HFF-Myc (cell line): ENCODE data around the gene GPR75.
A peak's percentile ranks its signal among the peaks of the same experiment; 100 is the strongest.

Source experiments
- DNase-seq: peaks from one replicate; pipeline ENCODE4 v3.0.0-alpha.2; 2011; ENCODE audit warnings: low read depth; ENCODE audit errors: extremely low read depth
- H3K4me3 ChIP-seq: replicated peaks from 2 replicates; pipeline ENCODE4 v1.5.1; 2011; ENCODE audit warnings: low read depth, mild to moderate bottlenecking, control low read depth, low read length
- TF ChIP-seq, protein P1 (sequence below): IDR thresholded peaks from 2 replicates; pipeline ENCODE4 v1.5.1; 2012; ENCODE audit warnings: mild to moderate bottlenecking, low read depth, low read length, control low read depth; ENCODE audit errors: missing control alignments

GPR75 gene

GRCh38 chr2:53859206-53860181 is at the start of gene GPR75:
GPR75 (minus strand) TSS chr2:53859967; CDS start chr2:53854756, 5,211 bp downstream.
- H3K4me3 ChIP-seq, result peak within 1 kb of the TSS; percentile 29
- TF ChIP-seq, protein P1, sequence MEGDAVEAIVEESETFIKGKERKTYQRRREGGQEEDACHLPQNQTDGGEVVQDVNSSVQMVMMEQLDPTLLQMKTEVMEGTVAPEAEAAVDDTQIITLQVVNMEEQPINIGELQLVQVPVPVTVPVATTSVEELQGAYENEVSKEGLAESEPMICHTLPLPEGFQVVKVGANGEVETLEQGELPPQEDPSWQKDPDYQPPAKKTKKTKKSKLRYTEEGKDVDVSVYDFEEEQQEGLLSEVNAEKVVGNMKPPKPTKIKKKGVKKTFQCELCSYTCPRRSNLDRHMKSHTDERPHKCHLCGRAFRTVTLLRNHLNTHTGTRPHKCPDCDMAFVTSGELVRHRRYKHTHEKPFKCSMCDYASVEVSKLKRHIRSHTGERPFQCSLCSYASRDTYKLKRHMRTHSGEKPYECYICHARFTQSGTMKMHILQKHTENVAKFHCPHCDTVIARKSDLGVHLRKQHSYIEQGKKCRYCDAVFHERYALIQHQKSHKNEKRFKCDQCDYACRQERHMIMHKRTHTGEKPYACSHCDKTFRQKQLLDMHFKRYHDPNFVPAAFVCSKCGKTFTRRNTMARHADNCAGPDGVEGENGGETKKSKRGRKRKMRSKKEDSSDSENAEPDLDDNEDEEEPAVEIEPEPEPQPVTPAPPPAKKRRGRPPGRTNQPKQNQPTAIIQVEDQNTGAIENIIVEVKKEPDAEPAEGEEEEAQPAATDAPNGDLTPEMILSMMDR, result no peak
- no peak for DNase-seq

DNA sequence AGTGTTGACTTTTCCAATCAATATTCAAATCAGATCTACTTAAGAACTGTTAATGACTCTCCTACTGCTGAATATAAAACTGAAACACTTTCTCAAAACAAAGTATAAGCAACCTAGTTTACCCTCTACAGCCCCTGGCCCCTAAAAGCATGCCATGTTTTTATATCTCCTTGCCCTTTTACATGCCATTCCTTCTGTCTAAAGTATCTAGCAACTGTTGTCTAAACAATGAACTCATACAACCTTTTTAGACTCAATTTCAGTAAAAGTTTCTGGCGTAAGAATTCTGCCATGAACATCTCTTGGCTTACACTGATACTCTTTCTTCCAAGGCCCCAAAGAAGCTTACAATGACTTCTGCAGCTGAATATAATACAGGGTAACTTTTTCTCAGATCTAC is 47.8 kb upstream of the GPR75 start:
- DNase-seq, result no peak
- H3K4me3 ChIP-seq, result no peak overlapping the region
- TF ChIP-seq, protein P1, result no peak

DNA sequence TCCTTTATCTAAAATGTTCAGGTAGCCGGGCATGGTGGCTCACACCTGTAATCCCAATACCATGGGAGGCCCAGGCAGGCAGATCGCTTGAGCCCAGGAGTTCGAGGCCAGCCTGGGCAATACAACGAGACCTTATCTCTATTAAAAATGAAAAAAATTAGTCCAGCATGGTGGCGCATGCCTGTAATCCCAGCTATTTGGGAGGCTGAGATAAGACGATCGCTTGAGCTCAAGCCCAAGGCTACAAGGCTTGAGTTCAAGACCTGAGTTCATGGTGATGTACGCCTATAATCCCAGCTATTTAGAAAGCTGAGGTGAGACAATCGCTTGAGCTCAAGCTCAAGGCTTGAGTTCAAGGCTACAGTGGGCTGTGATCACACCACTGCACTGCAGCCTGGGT is 45.6 kb upstream of the GPR75 start:
- H3K4me3 ChIP-seq, result no peak overlapping the region
- no peak for DNase-seq
- TF ChIP-seq, protein P1, result no peak

DNA sequence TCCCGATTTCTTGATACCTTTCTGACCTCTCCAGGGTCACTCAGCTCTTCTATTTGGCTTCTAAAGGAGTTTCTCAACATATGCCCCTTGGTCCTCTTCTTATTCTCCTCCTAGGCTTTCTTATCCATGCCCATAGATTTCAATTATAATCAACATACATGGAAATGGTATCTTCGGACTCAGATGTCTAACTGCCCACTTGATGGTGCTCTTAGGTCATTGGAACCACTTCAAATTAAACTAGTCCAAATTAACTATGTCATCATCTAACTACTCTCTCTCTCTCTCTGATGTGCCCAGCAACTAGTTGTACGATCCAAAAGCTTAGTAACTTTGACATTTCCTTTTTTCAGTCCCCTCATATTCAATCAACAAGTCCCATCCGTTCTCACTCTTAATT is 43.2 kb upstream of the GPR75 start:
- no peak overlapping the region for H3K4me3 ChIP-seq
- TF ChIP-seq, protein P1, result no peak
- no peak for DNase-seq

DNA sequence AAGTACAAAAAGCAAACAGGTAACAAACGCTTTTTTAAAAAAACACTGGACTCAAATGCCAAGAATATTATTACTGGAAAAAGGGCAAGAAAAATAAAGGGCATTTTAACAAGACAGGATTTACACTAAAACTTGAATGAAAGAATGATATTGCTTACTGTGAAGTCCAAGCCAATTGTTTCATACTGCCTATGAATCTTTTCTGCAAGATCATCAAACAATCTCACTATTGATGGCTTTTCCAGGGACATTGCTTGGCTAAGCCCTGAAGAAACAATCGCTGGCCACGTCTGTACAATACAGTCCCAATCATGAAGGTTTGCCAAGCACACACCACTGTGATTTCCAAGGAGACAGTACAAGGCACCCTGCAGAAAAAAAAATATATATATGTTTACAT is 41.4 kb upstream of the GPR75 start:
- no peak overlapping the region for H3K4me3 ChIP-seq
- TF ChIP-seq, protein P1, result no peak

DNA sequence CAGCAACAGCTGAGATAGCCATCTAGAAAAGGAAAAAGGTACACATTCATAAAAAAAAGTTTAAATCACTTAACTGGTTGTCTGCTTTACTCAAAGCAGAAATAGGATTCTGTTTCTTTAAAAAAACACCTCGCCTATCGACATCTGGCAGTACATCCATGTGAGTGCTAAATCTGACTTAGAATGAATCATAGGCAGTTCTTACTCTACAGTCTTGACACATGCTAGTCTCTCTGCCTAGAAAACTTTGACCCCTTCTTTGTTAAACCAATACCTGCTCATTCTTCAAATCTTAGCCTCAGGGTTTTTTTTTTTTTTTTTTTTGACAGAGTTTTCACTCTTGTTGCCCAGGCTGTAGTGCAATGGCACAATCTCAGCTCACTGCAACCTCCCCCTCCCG is 37.1 kb upstream of the GPR75 start:
- TF ChIP-seq, protein P1, result no peak
- DNase-seq, result peak; percentile 49

More for the DNA sequence above, 41.4 kb upstream of the GPR75 start:
- DNase-seq, result no peak

More for the DNA sequence above, 37.1 kb upstream of the GPR75 start:
- H3K4me3 ChIP-seq, result no peak overlapping the region
